HL-60/S4 (cell line): Measurements from ENCODE around the gene FOXO1.
"Not testable (repeated sequence)": the region's sequence is repeated elsewhere in the genome, so short reads cannot be mapped to it uniquely, and the experiment has no call there.

Experiments
- in situ Hi-C: fragments of 300-500 bp; cut with MboI; formaldehyde crosslinking; loops from 2 replicates; pipeline ENCODE4 v1.14.3; 2022; ENCODE audit warnings: low sequenced_read_pairs

Gene FOXO1

DNA sequence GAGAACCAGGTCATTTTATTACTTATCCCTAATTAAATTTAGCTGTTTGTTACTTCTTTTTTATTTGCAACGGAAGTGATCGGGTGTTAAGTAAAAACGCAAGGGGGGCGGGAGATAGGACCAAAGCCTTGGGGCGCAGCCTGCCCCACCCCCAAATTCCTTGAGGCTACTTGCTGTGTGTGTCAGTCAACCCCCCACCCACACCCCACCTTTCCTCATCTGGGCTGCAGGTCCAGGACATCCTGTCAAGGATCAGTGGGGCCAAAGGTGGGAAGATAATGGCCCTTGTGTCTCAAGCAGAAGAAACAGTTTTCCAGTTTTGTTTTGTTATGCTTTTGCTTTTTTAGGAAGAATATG lies 1.2 kb upstream of the FOXO1 start:
- in situ Hi-C loops = no loop called here

DNA sequence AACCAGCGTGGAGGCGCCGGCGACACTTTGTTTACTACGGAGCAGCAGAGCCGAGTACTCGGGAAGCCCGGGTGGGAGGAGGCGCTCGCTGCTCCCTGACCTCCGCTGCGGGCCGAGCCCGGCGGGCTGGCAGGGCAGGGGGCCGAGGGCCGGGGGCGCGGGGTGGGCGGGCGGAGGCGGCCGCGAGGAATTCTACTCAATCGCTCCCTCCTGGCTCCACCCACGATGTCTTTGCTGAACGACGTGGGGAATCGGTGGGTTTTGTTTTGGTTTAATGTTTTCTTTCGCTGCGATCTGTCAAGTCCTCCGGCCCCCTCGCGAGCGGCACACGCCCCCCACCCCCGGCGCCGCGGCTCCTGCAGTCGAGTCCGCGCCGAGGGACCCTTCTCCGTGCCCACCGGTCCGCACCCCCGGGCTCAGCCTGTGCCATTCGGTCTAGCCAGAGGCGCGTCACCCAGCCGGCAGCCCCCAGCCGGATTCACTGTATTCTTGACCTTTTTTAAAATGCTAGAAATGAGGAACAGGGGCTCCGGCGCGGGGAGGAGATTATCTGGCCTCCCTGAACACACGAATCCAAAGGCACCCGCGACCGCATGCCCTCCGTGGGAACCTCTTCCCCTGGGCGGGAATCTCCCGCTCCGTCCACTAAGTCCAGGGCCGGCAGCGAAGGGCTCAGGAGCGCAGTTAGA lies 636 bp upstream of the FOXO1 start:
- in situ Hi-C loops = no loop called here

DNA sequence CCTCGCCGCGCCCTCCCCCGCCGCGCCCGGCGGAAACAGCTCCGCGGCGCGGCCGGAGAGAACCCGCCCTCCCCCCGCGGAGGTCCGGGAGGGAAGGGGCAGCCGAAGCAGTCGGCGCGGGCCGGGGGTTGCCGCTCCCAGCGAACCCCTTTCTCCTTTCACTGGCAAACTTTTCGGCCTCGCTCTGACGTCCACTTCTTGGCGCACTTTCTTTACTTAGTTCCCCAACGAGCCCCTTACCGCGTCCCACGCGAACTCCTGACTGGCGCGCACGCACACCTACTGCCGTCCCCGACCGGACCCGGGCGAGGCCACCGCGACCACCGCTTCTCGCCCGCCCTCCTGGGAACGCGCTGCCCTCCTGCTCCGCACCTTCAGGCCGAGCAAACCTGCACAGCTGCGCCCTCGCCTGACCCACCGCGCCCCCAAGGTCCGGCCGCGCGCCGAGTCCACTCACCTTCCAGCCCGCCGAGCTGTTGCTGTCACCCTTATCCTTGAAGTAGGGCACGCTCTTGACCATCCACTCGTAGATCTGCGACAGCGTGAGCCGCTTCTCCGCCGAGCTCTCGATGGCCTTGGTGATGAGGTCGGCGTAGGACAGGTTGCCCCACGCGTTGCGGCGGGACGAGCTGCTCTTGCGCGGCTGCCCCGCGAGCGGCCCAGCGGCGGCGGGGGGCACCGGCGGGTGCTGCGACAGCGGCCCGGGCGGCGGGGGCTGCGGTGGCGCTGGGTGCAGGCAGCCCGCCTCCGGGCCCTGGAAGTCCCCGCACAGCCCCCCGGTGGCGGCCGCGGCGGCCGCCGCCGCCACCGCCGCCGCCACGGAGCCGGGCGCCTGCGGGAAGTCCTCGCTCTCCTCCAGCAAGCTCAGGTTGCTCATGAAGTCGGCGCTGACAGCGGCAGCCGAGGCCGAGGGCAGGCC lies 1.1 kb downstream of the FOXO1 start:
- in situ Hi-C loops = no loop called here

DNA sequence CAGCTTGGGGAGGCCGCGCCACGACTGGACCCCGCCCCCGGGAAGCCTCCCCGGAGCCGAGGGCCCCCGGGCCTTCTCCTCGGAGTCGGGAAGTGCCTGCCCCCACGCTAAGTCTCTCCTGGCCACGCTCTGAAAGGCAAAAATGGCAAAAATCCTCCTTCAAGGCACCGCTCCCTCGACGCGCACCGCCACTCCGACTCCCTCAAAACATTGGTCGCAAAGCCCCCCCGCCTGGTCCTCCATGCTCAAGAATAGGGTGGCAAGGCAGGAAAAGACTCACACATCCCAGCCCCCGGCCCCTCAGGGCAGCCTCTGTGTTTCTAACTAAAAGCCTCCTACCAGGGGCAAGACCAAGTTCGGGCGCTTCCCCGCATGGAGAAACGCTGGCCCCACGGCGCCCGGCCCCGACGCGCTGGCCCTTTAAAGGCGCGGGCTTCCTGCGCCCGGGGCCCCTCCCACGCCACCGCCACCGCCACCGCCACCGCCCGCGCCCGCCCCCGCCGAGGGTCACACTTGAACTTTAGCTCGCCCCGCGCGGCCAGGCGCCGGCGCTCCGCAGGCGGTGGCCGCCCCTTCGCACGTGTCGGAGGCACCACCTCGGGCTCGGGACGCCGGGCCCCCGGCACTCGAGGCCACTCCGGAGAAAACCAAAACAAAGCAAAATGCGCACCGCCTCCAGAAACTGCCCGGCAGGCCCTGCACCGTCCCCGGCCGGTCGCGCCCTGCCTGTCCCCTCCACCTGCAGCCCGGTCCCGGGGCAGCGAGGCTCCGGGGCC lies 1.9 kb downstream of the FOXO1 start:
- in situ Hi-C loops = no loop called here

DNA sequence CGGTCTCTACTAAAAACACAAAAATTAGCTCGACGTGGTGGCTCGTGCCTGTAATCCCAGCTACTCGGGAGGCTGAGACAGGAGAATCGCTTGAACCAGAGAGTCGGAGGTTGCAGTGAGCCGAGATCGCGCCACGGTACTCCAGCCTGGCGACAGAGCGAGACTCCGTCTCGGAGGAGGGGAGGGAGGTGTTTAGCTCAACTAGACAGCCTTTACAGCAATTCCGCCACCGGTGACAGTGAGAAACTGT lies 2.4 kb downstream of the FOXO1 start:
- in situ Hi-C loops = not testable (repeated sequence)

DNA sequence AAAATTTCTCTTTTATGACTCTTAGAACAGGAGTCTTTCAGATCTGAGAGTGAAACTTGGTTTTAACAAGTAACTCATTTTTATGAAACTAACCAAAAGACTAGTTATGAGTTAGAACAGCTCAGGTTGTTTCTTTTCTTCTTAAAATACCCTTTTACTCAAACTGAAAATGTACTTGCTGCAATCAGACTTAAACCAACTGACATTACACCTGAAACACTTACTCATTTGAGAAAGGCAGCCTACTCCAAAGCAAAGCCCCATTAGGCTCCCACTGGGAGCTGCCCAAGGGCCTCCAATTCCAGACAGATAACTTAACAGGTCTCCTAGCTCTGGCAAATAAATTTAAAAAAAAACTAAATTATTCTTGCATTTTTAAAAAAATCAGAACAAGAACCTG lies 3.6 kb downstream of the FOXO1 start:
- in situ Hi-C loops = no loop called here

DNA sequence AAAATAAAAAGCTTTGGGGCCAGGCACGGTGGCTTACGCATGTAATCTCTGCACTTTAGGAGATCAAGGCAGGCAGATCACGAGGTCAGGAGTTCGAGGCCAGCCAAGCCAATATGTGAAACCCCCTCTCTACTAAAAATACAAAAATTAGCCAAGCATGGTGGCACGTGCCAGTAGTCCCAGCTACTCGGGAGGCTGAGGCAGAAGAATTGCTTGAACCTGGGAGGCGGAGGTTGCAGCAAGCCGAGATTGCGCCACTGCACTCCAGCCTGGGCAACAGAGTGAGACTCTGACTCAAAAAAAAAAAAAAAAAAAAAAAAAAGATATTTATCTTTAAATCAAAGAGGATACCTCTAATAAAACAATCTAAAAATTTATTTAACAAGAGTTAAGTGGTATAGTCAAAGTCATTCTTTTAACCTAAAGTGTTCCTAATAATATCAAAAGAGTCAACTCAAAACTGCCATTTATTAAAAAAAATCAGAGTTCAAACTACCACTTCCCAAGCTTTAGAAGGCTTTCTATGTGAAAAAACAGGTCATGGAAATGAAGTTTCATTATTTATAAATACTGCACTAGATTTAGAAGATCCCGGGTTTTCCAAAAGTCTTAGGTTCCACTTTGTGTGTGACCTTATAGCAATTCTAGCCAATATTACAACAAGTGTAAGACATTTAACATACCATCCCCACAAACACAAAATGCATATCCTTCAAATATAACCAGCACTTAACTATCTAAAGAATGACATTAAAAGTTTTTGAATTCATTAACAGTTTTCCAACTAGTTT lies 4.4 kb downstream of the FOXO1 start:
- in situ Hi-C loops = no loop called here

DNA sequence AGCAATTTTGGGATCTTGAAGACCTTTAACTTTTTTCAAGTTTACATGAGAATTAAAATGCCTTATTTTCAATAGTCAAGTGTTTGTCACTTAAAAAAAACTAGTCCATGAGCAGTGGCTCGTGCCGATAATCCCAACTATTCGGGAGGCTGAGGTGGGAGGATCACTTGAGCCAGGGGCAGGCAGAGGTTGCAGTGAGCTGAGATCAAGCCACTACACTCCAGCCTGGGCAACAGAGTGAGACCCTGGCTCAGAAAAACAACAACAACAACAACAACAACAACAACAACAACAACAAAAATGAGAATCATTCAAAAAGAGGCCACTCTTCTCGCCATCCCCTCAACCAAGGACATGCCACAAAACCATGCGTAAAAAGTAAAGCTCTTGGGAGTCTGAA lies 5.7 kb downstream of the FOXO1 start:
- in situ Hi-C loops = no loop called here

DNA sequence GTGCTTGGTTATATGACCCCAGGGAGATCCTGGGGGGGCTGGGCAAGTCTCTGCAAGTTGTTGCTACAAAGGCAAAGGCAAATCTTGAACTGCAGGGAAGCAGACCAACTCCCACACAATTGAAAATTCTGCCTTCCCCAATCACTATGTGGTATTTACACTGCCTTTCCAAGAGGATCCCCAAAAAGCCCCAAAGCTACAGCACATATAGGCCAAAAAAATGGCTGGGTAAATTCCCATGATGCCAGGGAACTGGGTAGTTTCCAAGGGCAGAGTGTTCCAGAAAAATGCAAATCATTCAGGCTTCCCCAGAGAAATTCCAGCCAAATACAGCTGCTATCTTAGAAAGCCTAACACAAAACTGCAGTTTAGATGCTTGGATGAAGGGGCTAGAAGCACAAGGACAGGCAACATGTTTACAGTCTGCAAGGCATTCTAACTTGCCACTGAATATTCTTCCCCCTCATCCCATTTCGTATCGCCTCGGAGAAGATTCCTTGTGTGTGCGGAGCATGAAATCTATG lies 6.2 kb downstream of the FOXO1 start:
- in situ Hi-C loops = no loop called here

DNA sequence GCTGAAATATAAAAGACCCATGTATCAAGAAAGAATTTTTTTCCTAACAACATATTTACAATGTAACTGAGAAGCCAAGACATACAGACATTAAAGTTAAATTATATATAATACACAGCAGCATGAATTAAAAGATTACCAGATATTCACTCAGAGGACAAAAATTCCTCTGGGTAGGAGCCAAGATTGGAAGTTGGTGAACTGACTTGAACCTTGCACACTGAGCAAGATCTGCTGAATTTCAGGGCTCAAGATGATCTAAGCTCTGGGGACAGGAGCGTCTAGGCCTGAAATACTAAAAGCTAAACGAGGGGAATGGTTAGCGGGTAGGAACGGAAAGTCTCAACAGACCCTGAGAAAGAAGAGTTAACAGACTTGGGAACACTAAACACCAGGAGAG lies 8.5 kb downstream of the FOXO1 start:
- in situ Hi-C loops = no loop called here

DNA sequence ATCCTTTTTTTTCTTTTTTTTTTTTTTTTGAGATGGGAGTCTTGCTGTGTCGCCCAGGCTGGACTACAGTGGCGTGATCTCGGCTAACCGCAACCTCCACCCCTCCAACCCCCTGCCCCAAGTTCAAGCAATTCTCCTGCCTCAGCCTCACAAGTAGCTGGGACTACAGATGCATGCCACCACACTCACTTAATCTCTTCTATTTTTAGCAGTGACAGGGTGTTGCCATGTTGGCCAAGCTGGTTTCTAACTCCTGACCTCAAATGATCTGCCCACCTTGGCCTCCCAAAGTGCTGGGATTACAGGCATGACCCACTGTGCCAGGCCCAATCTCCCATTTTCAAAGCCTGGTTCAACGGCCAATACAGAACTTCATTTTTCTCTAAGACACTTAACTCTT lies 9.1 kb downstream of the FOXO1 start:
- in situ Hi-C loops = no loop called here

DNA sequence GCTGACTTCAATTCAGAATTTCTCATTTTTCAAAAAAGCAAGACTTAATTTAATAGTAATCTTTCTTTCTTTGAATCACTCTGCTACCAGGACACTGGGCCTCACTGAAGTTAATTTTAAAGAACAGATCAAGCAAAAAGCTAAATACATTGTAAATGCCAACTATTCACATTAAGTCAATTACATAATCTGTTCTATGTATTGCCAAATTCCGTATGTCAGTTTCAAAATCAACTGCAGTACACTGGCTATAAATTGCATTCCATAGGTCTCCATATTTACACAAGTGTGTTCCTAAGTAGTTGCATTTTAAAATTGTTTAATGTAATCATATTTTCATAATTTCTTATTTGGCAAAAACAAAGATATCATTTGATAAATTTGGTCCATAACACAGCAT lies 10.1 kb downstream of the FOXO1 start:
- in situ Hi-C loops = no loop called here

DNA sequence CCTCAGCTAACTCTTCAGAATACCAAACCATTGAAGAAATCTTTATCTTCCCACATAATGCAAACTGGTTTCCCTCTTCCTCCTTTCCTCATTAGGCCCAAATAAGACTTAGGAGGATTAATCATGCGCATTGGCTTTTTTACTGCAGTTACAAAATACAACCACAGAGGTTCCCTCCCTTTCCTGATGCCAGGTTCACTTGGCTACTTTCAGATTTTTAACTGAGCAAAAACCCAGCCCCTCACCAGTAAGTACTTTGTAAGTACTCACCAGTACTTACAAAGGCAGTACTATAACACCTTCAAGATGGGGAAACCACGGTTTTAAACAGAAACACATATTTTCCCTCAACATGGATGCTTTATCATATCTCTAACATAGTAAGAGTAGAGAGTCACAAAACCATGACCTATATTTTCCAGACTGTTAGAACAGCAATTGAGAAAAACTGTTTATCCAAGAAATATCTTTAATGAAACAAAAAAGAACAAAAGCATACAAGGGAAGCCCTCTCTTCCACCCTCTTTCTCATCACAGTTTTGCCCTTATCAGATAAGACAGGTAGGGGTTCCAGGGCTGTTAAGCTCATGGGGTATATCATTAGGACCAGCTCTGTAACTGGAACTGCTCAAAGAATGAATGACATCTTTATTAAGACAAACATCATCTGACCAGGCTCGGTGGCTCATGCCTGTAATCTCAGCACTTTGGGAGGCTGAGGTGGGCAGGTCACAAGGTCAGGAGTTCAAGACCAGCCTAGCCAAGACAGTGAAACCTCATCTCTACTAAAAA lies 12.7 kb downstream of the FOXO1 start:
- in situ Hi-C loops = no loop called here

DNA sequence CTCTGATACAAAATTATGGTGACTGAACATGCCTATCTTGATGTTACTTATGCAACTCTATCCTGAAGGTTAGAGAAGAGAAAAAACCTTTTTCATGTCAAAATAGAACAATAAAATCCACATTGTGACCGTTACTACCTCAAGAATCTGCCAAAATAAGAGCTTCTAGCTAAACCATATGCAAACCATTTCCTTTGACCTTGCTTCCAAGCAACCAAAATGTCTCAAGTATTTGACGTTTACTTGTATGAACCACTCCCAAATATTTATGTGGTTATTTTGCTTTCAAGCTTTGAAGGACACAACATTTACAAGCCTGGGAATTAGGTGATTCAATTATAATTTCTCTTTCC lies 13.9 kb downstream of the FOXO1 start:
- in situ Hi-C loops = no loop called here

DNA sequence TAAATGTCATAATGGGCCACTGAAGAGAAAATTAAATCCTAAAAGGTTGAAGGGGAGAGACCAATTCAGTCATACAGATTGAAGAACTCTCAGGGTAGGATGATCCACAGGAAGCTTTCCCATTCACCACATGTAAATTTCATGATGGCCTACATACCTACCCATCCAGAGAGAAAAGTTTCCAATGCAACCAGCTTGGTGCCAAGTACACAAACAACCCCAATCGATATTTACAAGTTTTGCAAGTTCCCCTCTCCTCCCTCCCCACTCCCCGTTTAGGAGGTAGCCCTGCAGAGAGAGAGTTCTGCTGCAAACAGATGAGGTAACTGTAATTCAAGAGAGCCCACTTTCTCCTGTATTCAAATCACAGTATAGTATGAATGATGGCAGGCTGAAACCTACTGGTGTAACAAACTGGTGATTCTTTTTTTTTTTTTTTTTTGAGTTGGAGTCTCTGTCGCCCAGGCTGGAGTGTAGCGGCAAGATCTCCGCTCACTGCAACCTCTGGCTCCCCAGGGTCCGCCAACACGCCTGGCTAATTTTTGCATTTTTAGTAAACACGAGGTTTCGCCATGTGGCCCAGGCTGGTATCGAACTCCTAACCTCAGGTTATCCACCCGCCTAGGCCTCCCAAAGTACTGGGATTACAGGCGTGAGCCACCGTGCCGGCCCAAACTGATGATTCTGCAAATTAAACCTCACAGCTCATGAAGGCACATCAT lies 14.4 kb downstream of the FOXO1 start:
- in situ Hi-C loops = no loop called here

DNA sequence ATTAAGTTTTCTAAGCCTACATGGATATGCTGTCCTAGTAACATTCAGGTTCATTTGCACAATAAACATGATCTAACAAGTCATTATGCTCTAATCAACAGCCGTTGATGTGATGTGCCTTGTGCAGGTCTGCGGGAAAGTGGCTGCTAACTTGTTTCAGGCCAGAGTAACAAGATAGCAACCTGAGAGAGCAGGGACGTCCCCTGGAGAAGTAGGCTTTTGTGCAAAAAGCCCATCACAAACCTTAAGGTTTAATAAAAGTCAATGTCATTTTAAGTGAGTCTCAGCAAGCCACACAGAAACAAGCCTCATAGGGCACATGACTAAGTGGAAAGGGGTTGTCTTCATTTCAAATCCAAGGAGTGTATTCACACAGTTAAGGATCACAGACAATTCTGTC lies 17.6 kb downstream of the FOXO1 start:
- in situ Hi-C loops = no loop called here

DNA sequence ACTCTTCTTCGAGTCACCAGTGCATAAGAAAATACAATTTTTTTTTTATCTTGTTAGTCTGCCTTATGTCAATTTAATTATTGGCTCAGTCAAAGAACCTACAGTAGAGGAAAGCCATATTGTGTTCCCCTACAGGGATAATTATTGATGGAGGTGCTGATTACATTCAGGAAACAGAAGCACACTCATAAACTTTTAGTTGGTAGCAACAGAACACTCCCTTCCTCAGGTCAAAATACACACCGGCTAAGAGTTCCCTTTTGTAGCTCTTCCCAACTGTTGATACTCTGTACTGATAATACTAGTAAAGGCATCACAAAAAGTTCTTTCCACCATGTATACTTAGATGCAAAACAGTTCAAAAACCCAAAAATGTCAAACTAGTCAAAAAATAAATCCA lies 18.4 kb downstream of the FOXO1 start:
- in situ Hi-C loops = no loop called here

DNA sequence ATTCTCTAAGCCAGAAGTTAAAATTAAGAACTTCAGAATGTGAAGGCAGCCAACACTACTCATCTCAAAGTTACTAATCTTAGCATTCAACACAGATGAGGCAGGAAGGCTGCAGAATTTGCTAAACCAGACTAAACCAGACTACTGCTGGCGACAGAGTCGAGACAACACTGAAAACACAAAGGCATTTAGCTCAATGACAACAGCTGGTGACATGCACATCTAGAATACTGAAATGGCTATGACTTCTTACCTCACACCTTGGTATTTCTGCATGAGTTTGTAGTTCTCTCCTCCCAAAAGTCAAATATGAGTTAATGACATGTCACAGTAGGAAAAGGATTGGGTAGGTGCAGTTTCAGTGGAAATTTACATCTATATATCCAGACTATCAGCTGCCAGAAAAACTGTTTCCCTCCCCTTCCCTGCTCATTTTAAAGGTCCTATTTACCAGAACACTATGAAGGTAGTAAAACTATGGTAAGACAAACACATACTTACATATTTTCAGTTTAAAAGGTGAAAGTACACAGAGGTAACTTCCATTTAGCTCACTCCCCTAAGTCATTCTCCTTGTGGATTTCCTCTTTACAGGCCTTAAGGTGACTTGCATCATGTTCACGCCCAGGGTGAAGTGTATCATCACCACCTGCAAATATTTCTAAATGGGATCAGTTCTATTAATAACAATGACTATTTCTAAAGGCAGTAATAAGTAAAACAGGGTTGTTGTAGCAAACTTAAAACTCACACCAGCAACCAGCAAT lies 21.4 kb downstream of the FOXO1 start:
- in situ Hi-C loops = no loop called here
